Adrenal gland (tissue), 12 donors: ENCODE measurements around the gene SLC9C2. TPM values are rescaled to one million over a fixed set of nuclear protein-coding genes. Genes with fewer than 3 reads are reported as not detected.

Experiments
- DNase-seq, 7 donors: peaks; one replicate each; pipeline ENCODE4 v3.0.0-alpha.2; 2019 to 2020
- H3K27ac ChIP-seq, 5 donors: fragments of 200-600 bp; sonication (generic) in 4 of 5; 1 replicate in 3 of 5; 2 replicates in 2 of 5; pipeline versions ENCODE4 v1.5.1 to v1.8.0; 2016 to 2020; ENCODE audit warnings: mild to moderate bottlenecking in 1 of 5
- H3K27me3 ChIP-seq: fragments of 200-600 bp; 2 replicates; pipeline ENCODE4 v1.8.0; 2021
- H3K36me3 ChIP-seq, 2 donors: fragments of 200-600 bp; replicated peaks in 1 of 2; 1 replicate in 1 of 2; 2 replicates in 1 of 2; pipeline versions ENCODE4 v1.5.1 to v1.8.0; 2018 to 2022
- H3K4me1 ChIP-seq, 2 donors: fragments of 200-600 bp; replicated peaks in 1 of 2; 1 replicate in 1 of 2; 2 replicates in 1 of 2; pipeline versions ENCODE4 v1.5.1 to v1.8.0; 2018 to 2021
- H3K4me3 ChIP-seq, 4 donors: fragments of 200-600 bp; sonication (generic) in 3 of 4; one replicate each; pipeline ENCODE4 v1.5.1; 2016 to 2018
- H3K9me3 ChIP-seq, 3 donors: fragments of 200-600 bp; sonication (generic) in 1 of 3; replicated peaks in 1 of 3; 1 replicate in 2 of 3; 2 replicates in 1 of 3; pipeline versions ENCODE4 v1.5.1 to v1.8.0; 2016 to 2021
- POLR2A ChIP-seq, 2 donors: fragments of 450-650 bp; IDR thresholded peaks; one replicate each; pipeline ENCODE4 v1.6.1; 2017; ENCODE audit warnings: antibody characterized with exemption in 2 of 2, mild to moderate bottlenecking in 2 of 2, moderate library complexity in 1 of 2
- WGBS, 4 donors: extraction: QIAGEN DNeasy Blood & Tissue Kit in 2 of 4; methylation state at CpG; one replicate each; pipeline versions ENCODE4 v1.1.5 to v1.1.7; 2013 to 2017; 5-methylcytosine and 5-hydroxymethylcytosine counted together
- intact Hi-C, 2 donors: fragments of 100-400 bp; cut with DNase I; formaldehyde crosslinking; loops; one replicate each; pipeline versions ENCODE4 v1.14.1 to v1.15.0; 2022 to 2023
- polyA plus RNA-seq, 3 donors: library from polyadenylated mRNA; stranded (reverse); fragments of 200-250 nt in 2 of 3; fragments of 350-450 nt in 1 of 3; fragmentation: Illumina TruSeq in 1 of 3; extraction: RNeasy Lipid Tissue Mini Kit (QIAGEN cat#74804) in 1 of 3; gene quantifications; one replicate each; pipeline ENCODE4 v1.2.3, GENCODE V29; 2013 to 2014
- total RNA-seq, 9 donors: library from RNA; depleted of rRNA in 4 of 9; stranded (reverse); fragments of >200 nt in 4 of 9; fragments of 120-200 nt in 1 of 9; fragmentation: NEBNext Ultra II Directional in 1 of 9; extraction: Animal tissue kit (Norgen Biotek cat#: 25700) in 1 of 9; gene quantifications; one replicate each; pipeline versions ENCODE4 v1.1.0 to v1.2.4, GENCODE V29; 2013 to 2023
- TF ChIP-seq, protein P1 (sequence below), 6 experiments: fragments of 450-650 bp in 4 of 6; fragments of 200-600 bp in 2 of 6; sonication (generic) in 1 of 6; IDR thresholded peaks; 1 replicate in 5 of 6; 2 replicates in 1 of 6; pipeline versions ENCODE4 v1.5.1 to v1.8.0; 2016 to 2021; ENCODE audit warnings: antibody characterized with exemption in 6 of 6, mild to moderate bottlenecking in 2 of 6, moderate library complexity in 1 of 6
- donor health status: healthy with polysubstance abuse.
- donor health status: Bipolar disorder and iron deficiency.
- donor health status: DM: yes; HTN: yes; CAD: no.
- donor health status: DM: no; HTN: no; CAD: no.
- donor health status: DM: no; HTN: no; CAD: no.
- donor health status: DM: yes; HTN: yes; CAD: no.

SLC9C2 gene
- total and polyA plus RNA-seq, 12 donors = 0.11 to 1.2 (median 0.33) TPM; not detected in 4

DNA sequence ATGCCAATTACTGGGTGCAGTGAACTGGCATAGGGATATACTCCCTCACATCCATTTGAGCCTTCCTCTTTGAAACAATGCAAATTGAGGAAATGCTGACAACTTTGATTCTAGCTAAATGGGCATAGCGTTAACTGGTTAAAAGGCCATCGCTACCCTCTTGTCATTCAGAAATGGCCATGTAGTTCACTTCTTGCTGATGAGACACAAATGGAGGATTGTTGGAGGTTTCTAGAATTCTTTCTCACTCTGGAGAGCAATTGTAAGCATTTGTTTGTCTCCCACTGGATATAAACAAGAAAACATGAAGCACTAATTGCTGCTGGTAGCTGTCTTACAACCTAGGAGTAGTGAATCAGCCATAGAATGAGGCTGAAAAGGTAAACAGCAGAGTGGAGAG lies 111.4 kb downstream of the SLC9C2 start:
- DNase-seq = no peak
- WGBS, 4 donors = 92 to 98% (median 97%) methylated on average over 2 of the region's 2 CpGs
- H3K36me3 ChIP-seq = peaks cover 0 to 21% of the 10 kb centered on the region in 2 donors
- no peak overlapping the region for H3K4me3 ChIP-seq
- H3K4me1 ChIP-seq = no peaks in the 10 kb centered on the region
- intact Hi-C loops = no loop called here
- TF ChIP-seq, protein P1, sequence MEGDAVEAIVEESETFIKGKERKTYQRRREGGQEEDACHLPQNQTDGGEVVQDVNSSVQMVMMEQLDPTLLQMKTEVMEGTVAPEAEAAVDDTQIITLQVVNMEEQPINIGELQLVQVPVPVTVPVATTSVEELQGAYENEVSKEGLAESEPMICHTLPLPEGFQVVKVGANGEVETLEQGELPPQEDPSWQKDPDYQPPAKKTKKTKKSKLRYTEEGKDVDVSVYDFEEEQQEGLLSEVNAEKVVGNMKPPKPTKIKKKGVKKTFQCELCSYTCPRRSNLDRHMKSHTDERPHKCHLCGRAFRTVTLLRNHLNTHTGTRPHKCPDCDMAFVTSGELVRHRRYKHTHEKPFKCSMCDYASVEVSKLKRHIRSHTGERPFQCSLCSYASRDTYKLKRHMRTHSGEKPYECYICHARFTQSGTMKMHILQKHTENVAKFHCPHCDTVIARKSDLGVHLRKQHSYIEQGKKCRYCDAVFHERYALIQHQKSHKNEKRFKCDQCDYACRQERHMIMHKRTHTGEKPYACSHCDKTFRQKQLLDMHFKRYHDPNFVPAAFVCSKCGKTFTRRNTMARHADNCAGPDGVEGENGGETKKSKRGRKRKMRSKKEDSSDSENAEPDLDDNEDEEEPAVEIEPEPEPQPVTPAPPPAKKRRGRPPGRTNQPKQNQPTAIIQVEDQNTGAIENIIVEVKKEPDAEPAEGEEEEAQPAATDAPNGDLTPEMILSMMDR (IDR thresholded peaks at IDR 0.05) = no peak
- no peak for TF ChIP-seq POLR2A (IDR thresholded peaks at IDR 0.05)
- no peaks in the 10 kb centered on the region for H3K9me3 ChIP-seq
- no peaks in the 10 kb centered on the region for H3K27me3 ChIP-seq
- no peak overlapping the region for H3K27ac ChIP-seq

DNA sequence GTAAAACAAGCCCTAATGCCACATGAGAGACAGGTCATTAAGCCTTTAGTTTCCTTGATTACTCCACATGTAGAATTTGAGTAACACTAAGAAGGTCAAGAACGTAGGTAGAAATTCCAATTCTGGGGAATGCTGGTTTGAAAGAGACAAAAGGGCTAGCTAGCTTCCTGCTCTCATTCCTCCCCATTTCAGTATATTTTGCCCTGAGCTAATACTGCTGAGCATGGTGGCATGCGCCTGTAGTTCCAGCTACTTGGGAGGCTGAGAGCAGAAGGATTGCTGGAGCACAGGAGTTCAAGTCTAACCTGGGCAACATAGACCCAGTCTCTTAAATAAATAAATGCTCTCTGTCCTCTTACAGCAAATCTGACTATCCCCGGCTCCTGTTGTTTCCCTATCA lies 112.9 kb downstream of the SLC9C2 start:
- TF ChIP-seq POLR2A (IDR thresholded peaks at IDR 0.05) = no peak
- TF ChIP-seq, protein P1 (IDR thresholded peaks at IDR 0.05) = no peak
- H3K4me1 ChIP-seq = no peaks in the 10 kb centered on the region
- WGBS, 4 donors = 84 to 100% (median 94%) methylated on average over 3 of the region's 3 CpGs
- H3K27ac ChIP-seq = no peak overlapping the region
- no peaks in the 10 kb centered on the region for H3K9me3 ChIP-seq
- no peak overlapping the region for H3K4me3 ChIP-seq
- no peaks in the 10 kb centered on the region for H3K27me3 ChIP-seq
- intact Hi-C loops = no loop called here
- DNase-seq = no peak
- H3K36me3 ChIP-seq = peaks cover 0 to 37% of the 10 kb centered on the region in 2 donors

DNA sequence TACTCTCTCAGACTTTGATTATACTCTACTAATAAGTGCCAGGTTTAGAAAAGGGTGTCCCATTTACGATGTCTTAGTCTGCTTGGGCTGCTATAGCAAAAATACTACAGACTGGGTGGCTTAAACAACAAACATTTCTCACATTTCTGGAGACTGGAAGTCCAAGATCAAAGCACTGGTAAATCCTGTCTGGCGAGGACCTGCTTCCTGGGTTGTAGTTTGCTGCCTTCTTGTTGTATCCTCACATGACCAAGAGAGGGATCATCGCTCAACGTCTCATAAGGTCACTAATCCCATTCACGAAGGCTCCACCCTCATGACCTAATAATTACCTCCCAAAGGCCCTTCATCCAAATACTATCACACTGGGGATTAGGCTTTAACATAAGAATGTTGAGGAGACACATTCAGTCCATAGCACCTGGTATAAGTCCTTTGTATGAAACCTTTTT lies 113.7 kb downstream of the SLC9C2 start:
- Histone ChIP-seq H3K4me1 (no peaks in the 10 kb centered on the region), H3K27me3 (no peaks in the 10 kb centered on the region), H3K36me3 (peaks cover 0 to 44% of the 10 kb centered on the region in 2 donors), H3K4me3 (no peak overlapping the region), H3K27ac (no peak overlapping the region), H3K9me3 (no peaks in the 10 kb centered on the region)
- WGBS, 4 donors = 88 to 95% (median 91%) methylated on average over 5 of the region's 5 CpGs
- no peak for DNase-seq
- TF ChIP-seq, protein P1 (IDR thresholded peaks at IDR 0.05) = no peak
- TF ChIP-seq POLR2A (IDR thresholded peaks at IDR 0.05) = no peak
- intact Hi-C loops = no loop called here

DNA sequence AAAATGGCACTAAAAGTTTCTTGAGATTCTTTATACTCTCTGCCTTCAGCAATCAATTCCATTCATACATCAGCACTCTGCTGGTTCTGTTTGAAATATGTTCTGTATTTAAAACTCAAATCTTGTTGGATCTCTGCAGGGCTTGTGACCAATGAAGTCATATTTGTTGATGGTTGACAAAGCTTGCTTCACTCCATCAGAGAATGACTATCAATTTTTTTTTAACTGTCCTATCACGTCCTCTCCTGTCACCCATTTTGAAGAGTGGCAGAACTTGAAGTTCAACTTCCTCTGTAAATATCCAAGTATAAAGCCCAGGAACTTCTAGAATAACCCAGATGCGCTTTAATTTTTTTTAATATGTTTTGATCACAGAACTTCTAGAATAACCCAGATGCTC lies 114.9 kb downstream of the SLC9C2 start:
- Histone ChIP-seq H3K9me3 (no peaks in the 10 kb centered on the region), H3K4me1 (no peaks in the 10 kb centered on the region), H3K4me3 (no peak overlapping the region), H3K27me3 (no peaks in the 10 kb centered on the region), H3K36me3 (peaks cover 0 to 56% of the 10 kb centered on the region in 2 donors), H3K27ac (no peak overlapping the region)
- TF ChIP-seq, protein P1 (IDR thresholded peaks at IDR 0.05) = no peak
- TF ChIP-seq POLR2A (IDR thresholded peaks at IDR 0.05) = no peak
- 87 to 94% (median 88%) methylated on average over 2 of the region's 2 CpGs for WGBS, 4 donors
- intact Hi-C loops = no loop called here
- no peak for DNase-seq
